Gastrocnemius medialis (tissue), 4 donors: ENCODE data around the gene OR8G1. TPM values are rescaled to one million over a fixed set of nuclear protein-coding genes. Genes with fewer than 3 reads are reported as not detected.
"Not testable (repeated sequence)": the region's sequence is repeated elsewhere in the genome, so short reads cannot be mapped to it uniquely, and the experiment has no call there.

Experiments used
- ATAC-seq, 2 donors: fragments of 150-250 bp; one replicate each; pipeline ENCODE4 v1.9.1; 2016
- DNase-seq, 2 donors: peaks; one replicate each; pipeline ENCODE4 v3.0.0-alpha.2; 2019
- H3K27ac ChIP-seq, 4 donors: fragments of 200-600 bp; sonication (generic); 1 replicate in 1 of 4; 2 replicates in 3 of 4; pipeline ENCODE4 v1.5.1; 2016 to 2018; ENCODE audit warnings: mild to moderate bottlenecking in 2 of 4, moderate library complexity in 1 of 4
- H3K27me3 ChIP-seq, 3 donors: fragments of 200-600 bp; sonication (generic) in 2 of 3; 1 replicate in 1 of 3; 2 replicates in 2 of 3; pipeline versions ENCODE4 v1.5.1 to v1.6.0; 2016 to 2019; ENCODE audit warnings: mild to moderate bottlenecking in 1 of 3, moderate library complexity in 1 of 3
- H3K36me3 ChIP-seq, 2 donors: fragments of 200-600 bp; sonication (generic) in 1 of 2; one replicate each; pipeline ENCODE4 v1.5.1; 2017 to 2018
- H3K4me1 ChIP-seq, 2 donors: fragments of 200-600 bp; sonication (generic) in 1 of 2; one replicate each; pipeline ENCODE4 v1.5.1; 2016 to 2017; ENCODE audit warnings: mild to moderate bottlenecking in 2 of 2
- H3K4me3 ChIP-seq, 4 donors: fragments of 200-600 bp; sonication (generic) in 3 of 4; 1 replicate in 1 of 4; 2 replicates in 3 of 4; pipeline ENCODE4 v1.5.1; 2016 to 2019; ENCODE audit warnings: mild to moderate bottlenecking in 2 of 4
- H3K9me3 ChIP-seq, 3 donors: fragments of 200-600 bp; sonication (generic) in 2 of 3; 1 replicate in 1 of 3; 2 replicates in 2 of 3; pipeline ENCODE4 v1.5.1; 2016 to 2019
- CTCF ChIP-seq, 5 experiments: fragments of 450-650 bp in 3 of 5; fragments of 200-600 bp in 2 of 5; sonication (generic) in 2 of 5; IDR thresholded peaks in 4 of 5; conservative IDR thresholded peaks in 1 of 5; 1 replicate in 4 of 5; 2 replicates in 1 of 5; pipeline ENCODE4 v1.5.1; 2016 to 2019; ENCODE audit warnings: antibody characterized with exemption in 5 of 5, mild to moderate bottlenecking in 3 of 5, moderate library complexity in 3 of 5
- POLR2A ChIP-seq, 2 donors: fragments of 450-650 bp; IDR thresholded peaks; one replicate each; pipeline ENCODE4 v1.6.1; 2017; ENCODE audit warnings: antibody characterized with exemption in 2 of 2, mild to moderate bottlenecking in 2 of 2, moderate library complexity in 2 of 2
- in situ Hi-C, 4 donors: fragments of 200-750 bp; cut with MboI; loops; one replicate each; pipeline versions ENCODE4 v1.15.0 to v1.8.0; 2017; ENCODE audit warnings: low sequenced_read_pairs in 4 of 4
- intact Hi-C: fragments of 100-400 bp; cut with DNase I; formaldehyde crosslinking; loops from one replicate; pipeline ENCODE4 v1.15.1; 2023; ENCODE audit warnings: low total_unique reads
- total RNA-seq, 4 donors: library from RNA; depleted of rRNA; stranded (reverse); fragments of >200 nt; gene quantifications; one replicate each; pipeline versions ENCODE4 v1.1.0 to v1.2.3, GENCODE V29; 2016

OR8G1 gene
- total RNA-seq, 4 donors from 2014 or later = not detected

- in situ Hi-C loops = no loop called here
- no peaks in the 10 kb centered on the region for H3K27me3 ChIP-seq
- ATAC-seq = no peak
- intact Hi-C loops = no loop called here
- TF ChIP-seq CTCF (IDR thresholded peaks at IDR 0.05 in 4 of 5, conservative IDR thresholded peaks at IDR 0.05 in 1 of 5) (no peak), POLR2A (IDR thresholded peaks at IDR 0.05) (no peak)
- no peaks in the 10 kb centered on the region for H3K4me1 ChIP-seq
- no peak overlapping the region for H3K27ac ChIP-seq
- no peak overlapping the region for H3K4me3 ChIP-seq
- DNase-seq = no peak
- no peaks in the 10 kb centered on the region for H3K9me3 ChIP-seq
- H3K36me3 ChIP-seq = no peaks in the 10 kb centered on the region
Observed at GRCh38 chr11:124211321-124211720, 29.6 kb upstream of the OR8G1 start.

- H3K27ac ChIP-seq = no peak overlapping the region
- no peaks in the 10 kb centered on the region for H3K36me3 ChIP-seq
- ATAC-seq (no peak), DNase-seq (no peak)
- no peaks in the 10 kb centered on the region for H3K9me3 ChIP-seq
- intact Hi-C loops = no loop called here
- H3K4me3 ChIP-seq = no peak overlapping the region
- no peaks in the 10 kb centered on the region for H3K4me1 ChIP-seq
- in situ Hi-C loops = no loop called here
- TF ChIP-seq POLR2A (IDR thresholded peaks at IDR 0.05) (no peak), CTCF (IDR thresholded peaks at IDR 0.05 in 4 of 5, conservative IDR thresholded peaks at IDR 0.05 in 1 of 5) (no peak)
- no peaks in the 10 kb centered on the region for H3K27me3 ChIP-seq
Observed at GRCh38 chr11:124214027-124214426, 26.9 kb upstream of the OR8G1 start.

- DNase-seq (no peak), ATAC-seq (no peak)
- in situ Hi-C loops = no loop called here
- Histone ChIP-seq H3K4me3 (no peak overlapping the region), H3K36me3 (no peaks in the 10 kb centered on the region), H3K27ac (no peak overlapping the region), H3K27me3 (no peaks in the 10 kb centered on the region), H3K4me1 (no peaks in the 10 kb centered on the region), H3K9me3 (no peaks in the 10 kb centered on the region)
- TF ChIP-seq CTCF (IDR thresholded peaks at IDR 0.05 in 4 of 5, conservative IDR thresholded peaks at IDR 0.05 in 1 of 5) (no peak), POLR2A (IDR thresholded peaks at IDR 0.05) (no peak)
- intact Hi-C loops = no loop called here
Observed at GRCh38 chr11:124219126-124219525, 21.8 kb upstream of the OR8G1 start.

GRCh38 chr11:124222407-124222806 is 18.5 kb upstream of the OR8G1 start:
- Histone ChIP-seq H3K36me3 (no peaks in the 10 kb centered on the region), H3K4me1 (no peaks in the 10 kb centered on the region), H3K27ac (no peak overlapping the region), H3K9me3 (no peaks in the 10 kb centered on the region), H3K4me3 (no peak overlapping the region), H3K27me3 (no peaks in the 10 kb centered on the region)
- intact Hi-C loops = no loop called here
- in situ Hi-C loops = no loop called here
- TF ChIP-seq CTCF (IDR thresholded peaks at IDR 0.05 in 4 of 5, conservative IDR thresholded peaks at IDR 0.05 in 1 of 5) (no peak), POLR2A (IDR thresholded peaks at IDR 0.05) (no peak)
- DNase-seq = no peak
- no peak for ATAC-seq

- intact Hi-C loops, H3K27ac ChIP-seq, in situ Hi-C loops, H3K27me3 ChIP-seq, H3K4me1 ChIP-seq, H3K36me3 ChIP-seq, H3K9me3 ChIP-seq, ATAC-seq, DNase-seq, H3K4me3 ChIP-seq: not testable (repeated sequence)
Observed at GRCh38 chr11:124224618-124225423, 16.1 kb upstream of the OR8G1 start.
